HK-2 (cell line): ENCODE measurements around the gene GPX7.
A peak's percentile ranks its signal among the peaks of the same experiment; 100 is the strongest.
"Not testable (repeated sequence)": the region's sequence is repeated elsewhere in the genome, so short reads cannot be mapped to it uniquely, and the experiment has no call there.

Source experiments
- DNase-seq: peaks from one replicate; pipeline ENCODE4 v3.0.0-alpha.2; 2018; ENCODE audit not compliant: unreplicated experiment

GPX7 gene

DNA sequence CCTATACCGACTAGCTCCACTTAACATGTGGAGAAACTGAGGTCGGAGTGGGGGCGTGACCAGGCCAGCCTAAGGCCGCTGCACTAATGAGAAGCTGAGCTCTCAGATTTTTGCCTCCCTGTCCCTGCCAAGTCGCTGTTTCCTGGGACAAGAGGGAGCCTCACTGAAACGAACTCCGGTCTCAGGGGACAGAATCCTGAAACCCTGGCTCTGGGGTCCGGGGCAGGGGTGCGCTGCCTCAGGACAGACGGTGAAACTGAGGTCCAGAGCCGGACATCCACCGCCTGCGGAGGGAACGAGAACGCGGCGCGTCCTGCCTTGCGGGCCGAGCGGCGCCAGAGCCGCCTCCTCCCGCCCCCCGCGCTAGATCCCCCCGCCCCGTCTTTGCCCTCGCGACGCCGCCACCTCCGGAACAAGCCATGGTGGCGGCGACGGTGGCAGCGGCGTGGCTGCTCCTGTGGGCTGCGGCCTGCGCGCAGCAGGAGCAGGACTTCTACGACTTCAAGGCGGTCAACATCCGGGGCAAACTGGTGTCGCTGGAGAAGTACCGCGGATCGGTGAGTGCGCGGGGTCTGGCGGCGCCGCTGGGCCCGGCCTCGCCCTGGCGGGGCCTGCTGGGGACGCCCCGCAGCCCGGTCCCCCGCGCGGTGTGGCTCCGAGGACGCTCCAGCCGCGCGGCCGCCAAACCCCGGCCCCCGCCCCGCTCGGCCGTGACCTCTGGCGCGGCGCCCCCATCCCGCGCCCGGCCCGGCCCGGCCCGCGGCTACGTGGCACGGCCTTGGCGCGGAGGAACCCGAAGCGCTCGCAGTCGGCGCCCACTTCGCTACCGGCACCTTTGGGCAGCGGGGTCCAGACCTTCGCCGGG is at the start of gene GPX7:
GPX7 (plus strand) TSS at position 381 of the 865 bp plus-strand sequence; CDS start at position 420, 39 bp downstream.
- no peak for DNase-seq

DNA sequence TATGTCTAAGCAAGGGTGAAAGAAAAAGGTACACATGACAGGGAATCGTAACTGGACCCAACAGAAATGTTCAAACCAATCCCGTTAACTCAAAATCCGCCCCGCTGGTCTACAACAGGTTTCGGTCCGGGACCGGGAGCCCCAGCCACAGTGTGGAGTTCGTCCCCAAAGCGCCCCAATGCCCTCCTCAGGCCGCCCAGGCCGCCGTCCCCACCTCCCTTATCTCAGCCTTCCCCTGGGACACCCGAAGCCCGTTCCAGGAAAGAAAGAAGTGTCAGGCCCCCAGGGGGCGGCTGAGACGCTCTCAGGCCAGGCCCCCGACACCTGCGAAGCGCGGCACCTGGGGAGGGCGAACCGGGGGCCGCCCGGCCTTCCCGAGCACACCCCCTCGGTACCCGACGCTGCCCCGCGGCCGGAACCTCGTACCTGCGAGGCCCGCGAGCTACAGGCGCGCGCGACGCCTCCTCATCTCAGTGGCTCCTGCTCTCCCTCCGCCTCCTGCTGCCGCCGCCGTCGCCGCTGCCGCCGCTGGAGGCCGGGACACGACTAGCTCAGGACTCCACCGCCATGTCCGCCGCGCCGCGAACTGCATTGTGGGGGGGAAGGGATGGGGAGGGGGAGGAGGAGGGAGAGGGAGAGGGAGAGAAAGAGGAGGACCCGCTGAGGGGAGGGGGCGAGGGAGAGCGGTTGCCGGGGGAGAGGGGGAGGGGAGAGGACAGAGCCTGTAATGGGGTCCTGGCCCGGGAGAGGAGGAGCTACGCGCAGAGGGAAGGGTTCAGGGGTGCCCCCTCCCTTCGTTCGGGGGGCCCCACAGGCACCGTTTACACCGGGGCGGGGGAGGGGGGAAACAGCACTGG is 49.4 kb upstream of the GPX7 start, which contains the start of gene TUT4:
TUT4 (minus strand) TSS at position 588 of the 857 bp plus-strand sequence. CDS start 26,812 bp downstream, outside the sequence.
- DNase-seq = peak; percentile 83

DNA sequence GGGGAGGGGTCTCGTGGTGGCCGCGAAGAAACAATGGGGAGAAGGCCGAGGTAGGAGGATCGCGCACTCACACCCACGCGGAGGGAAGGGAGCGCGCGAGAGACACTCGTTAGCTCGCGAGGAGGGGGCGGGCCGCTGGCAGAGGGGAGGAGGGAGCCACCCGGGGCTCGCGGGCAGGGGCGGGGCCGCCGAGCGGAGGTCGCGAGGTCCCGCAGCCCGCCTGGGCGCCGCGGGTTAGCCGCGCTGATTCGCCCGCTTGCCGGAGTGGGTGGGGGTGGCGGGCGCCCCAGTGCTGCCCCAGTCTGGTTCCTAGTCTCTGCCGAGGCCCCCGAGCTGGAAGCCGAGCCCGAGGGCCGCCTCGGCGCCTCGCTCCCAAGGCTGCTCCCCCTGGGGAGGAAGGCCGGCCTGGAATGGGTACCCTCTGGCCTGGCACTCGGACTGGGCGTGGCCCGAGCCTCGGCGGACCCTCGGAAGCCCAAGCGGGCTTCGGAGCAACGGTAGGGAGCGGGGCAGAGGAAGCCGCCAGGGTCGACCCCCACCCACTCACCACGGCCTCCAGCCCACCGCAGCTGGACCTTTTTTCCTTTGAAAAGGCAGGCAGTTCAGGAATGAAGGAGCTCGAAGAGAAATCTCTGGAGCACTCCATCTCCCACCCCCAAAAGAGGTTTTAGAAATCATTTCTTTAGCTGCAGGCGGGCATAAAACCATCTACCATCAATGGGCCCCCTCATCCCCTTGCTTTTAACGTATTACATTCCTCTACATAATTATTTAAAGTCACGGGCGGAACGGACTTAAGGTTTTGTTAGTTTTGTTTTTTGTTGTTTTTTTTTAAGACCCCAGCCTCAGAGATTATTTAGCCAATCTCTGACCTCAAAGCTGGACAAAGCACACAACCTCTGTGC is 48.6 kb upstream of the GPX7 start:
- DNase-seq = peak; percentile 89

DNA sequence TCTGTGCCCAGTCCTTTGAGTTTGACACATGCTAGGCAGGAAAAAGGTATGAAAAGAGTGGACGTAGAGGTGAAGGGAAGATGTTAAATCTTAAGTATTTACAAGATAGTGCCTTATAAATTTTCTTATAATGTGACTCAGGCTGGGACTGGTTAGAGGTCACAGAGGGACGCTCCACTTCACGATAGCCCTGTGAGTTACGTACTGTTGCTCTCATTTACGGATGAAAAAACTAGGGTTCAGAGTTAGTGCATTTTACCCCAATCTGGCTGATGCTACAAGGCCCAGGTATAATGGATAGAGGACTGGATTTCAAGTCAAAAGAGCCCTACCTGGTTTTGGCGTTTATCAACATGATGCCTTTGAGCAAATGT is 47.9 kb upstream of the GPX7 start:
- DNase-seq = no peak

DNA sequence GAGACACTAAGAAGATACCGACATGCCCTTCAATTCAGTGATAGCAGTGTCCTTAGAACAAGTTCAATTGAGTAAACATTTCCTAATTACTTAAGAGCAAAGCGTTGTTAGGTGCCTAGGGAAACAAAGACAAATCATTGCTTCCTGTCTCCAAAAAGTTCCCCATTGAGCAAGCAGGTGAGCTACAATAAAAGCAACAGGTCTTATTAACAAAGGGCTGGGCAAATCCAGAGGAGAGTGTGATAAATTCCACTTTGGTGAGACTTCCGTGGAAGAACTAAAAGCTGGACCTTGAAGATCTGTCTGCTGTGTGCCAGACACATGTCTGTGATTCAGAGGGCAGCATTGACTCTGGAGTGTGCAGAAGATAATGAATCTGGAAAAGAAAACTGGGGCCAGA is 47.4 kb upstream of the GPX7 start:
- no peak for DNase-seq

DNA sequence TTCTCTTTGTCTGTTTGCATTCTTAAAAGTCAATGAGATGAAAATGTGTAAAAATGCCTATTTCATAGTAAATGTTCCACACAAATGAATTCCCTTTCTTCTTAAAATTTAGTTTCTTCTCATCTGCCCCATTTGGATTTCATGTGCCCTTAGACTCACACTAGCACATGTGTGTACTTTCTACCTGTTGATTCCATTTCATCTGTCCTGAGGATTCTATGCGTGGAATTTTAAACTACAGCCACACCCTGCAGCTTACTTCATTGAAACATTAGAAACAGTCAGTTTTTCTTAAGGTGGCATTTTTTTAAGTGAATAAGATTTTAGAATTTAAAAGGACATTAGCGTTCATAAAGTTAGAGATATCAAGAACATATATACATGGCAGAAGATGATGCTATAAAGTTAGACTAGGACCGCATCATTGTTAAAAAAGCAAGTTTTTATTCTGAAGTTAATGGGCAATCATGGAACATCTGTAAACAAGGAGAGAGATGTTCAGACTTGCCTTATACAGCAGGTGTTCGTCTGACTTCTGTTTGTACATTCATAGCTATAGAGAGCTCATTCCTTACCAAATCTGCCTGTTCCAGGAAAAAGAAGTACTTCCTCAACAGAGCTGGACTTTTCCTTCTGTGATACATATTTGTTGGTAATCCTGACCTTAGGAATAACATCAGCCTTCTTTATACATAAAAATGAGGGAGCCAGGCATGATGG is 45.4 kb upstream of the GPX7 start:
- no peak for DNase-seq

GRCh38 chr1:52558941-52559340 is 43.2 kb upstream of the GPX7 start:
- no peak for DNase-seq

DNA sequence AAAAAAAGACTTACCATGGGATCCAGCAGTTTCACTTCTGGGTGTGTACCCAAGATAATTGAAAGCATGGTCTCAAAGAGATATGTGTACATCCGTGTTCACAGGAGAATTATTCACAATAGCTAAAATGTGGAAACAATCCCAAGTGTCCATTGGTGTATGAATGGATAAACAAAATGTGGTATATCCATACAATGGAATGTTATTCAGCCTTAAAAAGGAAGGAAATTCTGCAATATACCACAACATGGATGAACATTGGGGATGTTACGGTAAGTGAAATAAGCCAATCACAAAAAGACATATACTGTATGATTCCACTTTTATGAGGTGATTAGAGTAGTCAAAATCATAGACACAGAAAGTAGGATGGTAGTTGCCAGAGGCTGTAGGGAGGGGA is 42.3 kb upstream of the GPX7 start:
- DNase-seq = no peak

DNA sequence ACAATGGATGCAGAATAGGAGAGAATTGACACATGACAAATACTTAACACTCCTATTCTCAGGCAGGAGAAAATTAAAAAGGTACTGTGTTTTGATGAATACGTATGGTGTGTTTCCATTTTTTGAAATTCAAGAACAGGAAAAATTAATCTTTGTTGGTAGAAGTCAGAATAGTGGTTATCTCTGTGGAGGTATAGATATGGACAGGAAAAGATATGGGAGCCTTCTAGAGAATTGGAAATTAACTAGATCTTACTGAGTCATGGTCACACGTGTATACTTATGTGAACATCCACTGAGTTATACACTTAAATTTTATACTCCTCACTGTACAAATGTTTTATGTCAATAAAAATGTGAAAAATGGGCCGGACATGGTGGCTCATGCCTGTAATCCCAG is 39.4 kb upstream of the GPX7 start:
- no peak for DNase-seq

DNA sequence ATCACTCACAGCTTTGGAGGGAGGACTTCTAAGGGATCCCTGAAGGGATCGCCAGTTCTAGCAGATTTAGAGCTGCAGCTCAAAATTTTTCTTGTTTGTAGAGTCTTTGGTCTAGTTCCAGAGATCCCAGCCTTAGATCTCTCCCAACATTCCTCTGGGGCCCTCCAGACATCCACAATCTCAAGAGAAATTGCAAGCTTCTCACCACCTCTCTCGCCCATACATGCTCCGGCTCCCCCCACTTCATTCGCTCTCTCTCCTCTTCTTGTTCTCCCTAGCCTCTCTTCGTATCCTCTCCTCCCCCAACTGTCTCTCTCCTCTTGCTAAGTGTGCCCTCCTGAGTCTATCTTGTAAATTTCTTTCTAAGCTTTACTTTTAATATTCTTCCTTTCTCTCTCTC is 34.2 kb upstream of the GPX7 start:
- no peak for DNase-seq

DNA sequence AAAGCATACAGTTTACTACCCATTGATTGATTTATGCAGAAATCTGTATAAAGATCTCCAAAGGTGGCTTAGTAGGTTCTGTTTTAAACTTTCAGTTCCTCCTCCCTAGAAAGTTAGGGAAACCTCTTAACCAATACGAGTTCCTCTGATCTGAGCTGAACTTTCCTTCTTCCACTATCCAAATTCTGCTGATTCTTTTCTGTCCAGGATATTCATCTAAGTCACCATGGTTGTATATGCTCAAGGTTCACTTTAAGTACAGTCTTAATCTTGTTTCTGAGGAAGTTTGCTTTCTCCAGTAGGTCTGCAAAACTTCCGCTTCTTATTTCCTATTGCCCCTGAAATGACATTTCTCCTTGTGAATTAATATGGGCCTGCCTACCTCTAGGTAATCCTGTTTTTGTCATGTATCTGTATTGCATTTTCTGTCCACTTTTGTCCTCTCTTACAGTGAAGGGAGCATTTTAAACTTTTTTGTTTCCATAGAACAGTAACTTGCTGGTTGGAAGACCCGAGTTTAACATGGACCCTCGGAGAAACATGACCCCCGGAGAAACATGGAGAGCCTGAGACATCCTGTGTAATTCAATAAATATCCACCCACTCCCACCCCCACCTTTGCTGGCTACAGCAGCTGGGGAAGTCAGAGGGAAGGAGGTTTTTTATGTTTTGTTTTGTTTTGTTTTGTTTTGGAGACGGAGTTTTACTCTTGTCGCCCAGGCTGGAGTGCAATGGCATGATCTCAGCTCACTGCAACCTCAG is 32.5 kb upstream of the GPX7 start:
- DNase-seq = no peak

DNA sequence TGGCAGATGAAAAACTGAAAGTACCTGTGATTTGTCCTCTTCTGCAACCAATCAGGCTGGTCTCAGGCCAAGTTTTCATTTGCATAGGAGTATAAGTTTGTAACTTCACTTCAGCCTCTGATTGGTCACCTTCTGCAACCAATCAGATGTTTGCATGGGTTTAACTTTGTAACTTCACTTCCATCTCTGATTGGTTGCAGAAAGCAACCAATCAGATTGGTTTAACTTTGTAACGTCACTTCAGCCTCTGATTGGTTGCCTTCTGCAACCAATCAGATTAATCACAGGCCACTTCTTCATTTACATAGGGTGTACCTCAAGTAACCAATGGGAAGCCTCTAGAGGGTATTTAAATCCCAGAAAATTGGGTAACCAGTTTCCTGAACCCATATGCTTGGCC is 30.4 kb upstream of the GPX7 start:
- DNase-seq = no peak

DNA sequence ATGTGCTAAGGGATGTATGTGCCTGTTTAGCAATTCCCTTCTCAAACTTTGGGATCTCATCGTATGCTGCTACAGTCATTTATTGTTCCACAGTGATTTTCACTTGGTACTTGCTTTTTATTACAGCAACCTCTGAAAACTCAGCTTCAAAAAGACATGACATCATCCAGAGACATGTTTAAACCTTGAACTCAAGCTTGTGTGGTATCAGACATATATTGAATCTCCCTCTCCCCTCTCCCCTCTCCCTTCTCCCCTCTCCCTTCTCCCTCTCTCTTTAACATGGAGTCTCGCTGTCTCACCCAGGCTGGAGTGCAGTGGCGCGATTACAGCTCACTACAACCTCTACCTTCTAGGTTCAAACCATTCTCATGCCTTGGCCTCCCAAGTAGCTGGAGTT is 29.8 kb upstream of the GPX7 start:
- DNase-seq = no peak

- DNase-seq = no peak
Observed at GRCh38 chr1:52574594-52574993, 27.6 kb upstream of the GPX7 start.

DNA sequence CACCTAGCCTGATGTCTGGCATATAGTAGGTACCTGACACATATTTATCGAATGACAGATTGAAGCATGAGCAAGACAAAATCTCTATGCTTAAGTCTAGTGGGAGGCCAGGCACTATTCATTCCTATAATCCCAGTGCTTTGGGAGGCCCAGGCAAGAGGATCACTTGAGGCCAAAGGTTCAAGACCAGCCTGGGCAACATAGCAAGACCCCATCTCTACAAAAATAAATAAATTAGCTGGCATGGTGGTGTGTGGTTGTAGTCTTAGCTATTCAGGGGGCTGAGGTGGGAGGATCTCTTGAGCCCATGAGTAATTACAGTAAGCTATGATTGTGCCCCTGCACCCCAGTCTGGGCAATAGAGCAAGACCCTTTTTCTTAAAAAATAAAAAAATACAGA is 26.1 kb upstream of the GPX7 start:
- no peak for DNase-seq

DNA sequence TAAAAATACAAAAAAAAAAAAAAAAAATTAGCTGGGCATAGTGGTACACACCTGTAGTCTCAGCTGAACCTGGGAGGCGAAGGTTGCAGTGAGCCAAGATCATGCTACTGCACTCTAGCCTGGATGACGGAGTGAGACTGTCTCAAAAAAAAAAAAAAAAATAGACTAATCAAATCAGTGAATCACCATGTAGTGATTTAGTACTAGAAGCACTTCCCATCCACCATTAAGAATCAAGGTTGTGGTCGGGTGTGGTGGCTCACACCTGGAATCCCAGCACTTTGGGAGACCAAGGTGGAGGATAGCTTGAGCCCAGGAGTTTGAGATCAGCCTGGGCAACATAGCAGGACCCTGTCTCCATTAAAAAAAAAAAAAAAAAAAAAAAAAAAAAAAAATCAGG is 24.1 kb upstream of the GPX7 start:
- DNase-seq = not testable (repeated sequence)

DNA sequence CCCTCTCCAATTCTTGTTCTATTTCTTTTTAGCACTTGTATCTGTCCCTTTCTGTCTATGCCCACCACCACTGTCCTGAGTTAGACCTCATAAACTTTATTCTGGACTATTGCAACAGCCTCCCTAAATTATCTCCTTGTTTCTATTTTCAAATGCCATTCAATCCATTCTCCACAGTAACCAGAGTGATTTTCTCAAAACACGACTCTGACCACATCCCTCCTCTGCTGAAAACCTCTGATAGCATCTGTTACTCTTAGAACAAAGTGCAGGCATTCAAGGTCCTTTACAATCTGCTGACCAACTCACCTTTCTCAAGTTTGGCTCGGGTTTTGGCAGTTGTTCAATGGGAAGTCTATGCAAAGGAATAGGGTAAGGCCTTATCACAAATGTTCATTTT is 22.8 kb upstream of the GPX7 start:
- no peak for DNase-seq

DNA sequence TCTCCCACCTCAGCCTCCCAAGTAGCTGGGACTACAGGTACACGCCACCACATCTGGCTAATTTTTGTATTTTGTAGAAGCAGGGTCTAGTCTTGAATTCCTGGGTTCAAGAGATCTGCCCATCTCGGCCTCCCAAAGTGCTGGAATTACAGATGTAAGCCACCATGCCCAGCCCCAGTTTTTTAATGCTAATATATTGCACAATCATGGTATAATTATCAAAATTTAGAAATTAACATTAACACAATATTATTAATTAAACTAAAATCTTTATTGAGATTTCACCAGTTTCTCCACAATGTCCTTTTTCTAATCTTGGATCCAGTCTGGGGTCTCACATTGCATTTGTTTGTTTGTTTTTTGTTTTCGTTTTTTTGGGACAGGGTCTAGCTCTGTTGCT is 21.9 kb upstream of the GPX7 start:
- no peak for DNase-seq

- no peak for DNase-seq
Observed at GRCh38 chr1:52582116-52582696, 20.0 kb upstream of the GPX7 start.

GRCh38 chr1:52585474-52585873 is 16.7 kb upstream of the GPX7 start:
- DNase-seq = no peak
